CD4-positive, alpha-beta memory T cell (primary cell): ENCODE data around the gene SDCCAG8. TPM values are rescaled to one million over a fixed set of nuclear protein-coding genes. Genes with fewer than 3 reads are reported as not detected.

Source experiments
- CTCF ChIA-PET: fragments of 350-600 bp; sonication (Branson Sonifier 250); formaldehyde crosslinking; loops from one replicate; lab custom pipeline; 2021; ENCODE audit warnings: inconsistent platforms; ENCODE audit not compliant: partially characterized antibody; lab: Charles Lee
- POLR2A ChIA-PET: fragments of 350-600 bp; sonication (Branson Sonifier 250); formaldehyde crosslinking; loops from one replicate; lab custom pipeline; 2021; ENCODE audit not compliant: partially characterized antibody; lab: Charles Lee
- DNase-seq, 5 donors: peaks; one replicate each; pipeline versions ENCODE4 v3.0.0 to v3.0.0-alpha.2; 2020 to 2022; ENCODE audit warnings: mixed read lengths in 1 of 5
- H3K27ac ChIP-seq: one replicate; pipeline ENCODE4 v1.7.0; 2013; ENCODE audit warnings: low read depth, low read length
- H3K27me3 ChIP-seq: 2 replicates; pipeline ENCODE4 v1.7.0; 2013; ENCODE audit warnings: mild to moderate bottlenecking, low read length, moderate library complexity; ENCODE audit not compliant: insufficient read depth
- H3K36me3 ChIP-seq: 2 replicates; pipeline ENCODE4 v1.7.0; 2013; ENCODE audit warnings: mild to moderate bottlenecking, low read length, moderate library complexity; ENCODE audit not compliant: insufficient read depth
- H3K4me1 ChIP-seq: 2 replicates; pipeline ENCODE4 v1.7.0; 2013; ENCODE audit warnings: mild to moderate bottlenecking, low read length, moderate library complexity; ENCODE audit not compliant: insufficient read depth
- H3K4me3 ChIP-seq, 2 donors: one replicate each; pipeline ENCODE4 v1.7.0; 2013; ENCODE audit warnings: low read length in 2 of 2, mild to moderate bottlenecking in 1 of 2
- H3K9me3 ChIP-seq, 2 donors: one replicate each; pipeline ENCODE4 v1.7.0; 2013; ENCODE audit warnings: low read length in 2 of 2, control low read depth in 1 of 2; ENCODE audit not compliant: control insufficient read depth in 1 of 2
- H3K27ac Mint-ChIP-seq, 7 donors: one replicate each; pipeline ENCODE4 v1.8.0; 2020 to 2021; ENCODE audit warnings: mixed read lengths in 7 of 7, mild to moderate bottlenecking in 6 of 7, inconsistent platforms in 3 of 7, moderate library complexity in 3 of 7
- H3K27me3 Mint-ChIP-seq, 2 donors: one replicate each; pipeline ENCODE4 v1.8.0; 2020 to 2021; ENCODE audit warnings: mixed read lengths in 2 of 2
- H3K36me3 Mint-ChIP-seq, 2 donors: one replicate each; pipeline ENCODE4 v1.8.0; 2020 to 2021; ENCODE audit warnings: mixed read lengths in 2 of 2, inconsistent platforms in 1 of 2, mild to moderate bottlenecking in 1 of 2
- H3K4me1 Mint-ChIP-seq, 4 donors: one replicate each; pipeline ENCODE4 v1.8.0; 2020 to 2021; ENCODE audit warnings: mixed read lengths in 4 of 4, mild to moderate bottlenecking in 1 of 4
- H3K4me3 Mint-ChIP-seq, 8 donors: one replicate each; pipeline ENCODE4 v1.8.0; 2020 to 2021; ENCODE audit warnings: mixed read lengths in 8 of 8, mild to moderate bottlenecking in 7 of 8, moderate library complexity in 6 of 8, inconsistent platforms in 3 of 8
- H3K9me3 Mint-ChIP-seq, 8 donors: one replicate each; pipeline ENCODE4 v1.8.0; 2020 to 2021; ENCODE audit warnings: mixed read lengths in 8 of 8, mild to moderate bottlenecking in 5 of 8, inconsistent platforms in 3 of 8, moderate library complexity in 1 of 8
- intact Hi-C: fragments of 100-400 bp; cut with micrococcal nuclease; formaldehyde crosslinking; loops from one replicate; pipeline ENCODE4 v1.15.1; 2023
- polyA plus RNA-seq, 2 donors: library from polyadenylated mRNA; unstranded; fragments of 300-500 nt; fragmentation: Illumina TruSeq; gene quantifications; one replicate each; pipeline ENCODE4 v1.2.3, GENCODE V29; 2021
- total RNA-seq, 2 experiments: library from RNA; stranded (reverse); gene quantifications; one replicate each; pipeline ENCODE4 v1.2.3, GENCODE V29; 2021

The SDCCAG8 gene
- total and polyA plus RNA-seq, 4 experiments from 2014 or later, result 19.0 to 35.7 (median 27.7) TPM

- CTCF ChIA-PET, result no interaction called here
- no peaks in the 10 kb centered on the region for H3K27me3 Mint-ChIP-seq
- H3K4me3 Mint-ChIP-seq, result no peak overlapping the region
- H3K27ac ChIP-seq, result no peak overlapping the region
- H3K4me3 ChIP-seq, result no peak overlapping the region
- H3K9me3 ChIP-seq, result peaks cover 0 to 6% of the 10 kb centered on the region in 2 donors
- POLR2A ChIA-PET, result no interaction called here
- DNase-seq, result no peak
- no peaks in the 10 kb centered on the region for H3K27me3 ChIP-seq
- peaks cover 33 to 53% of the 10 kb centered on the region in 2 donors for H3K36me3 Mint-ChIP-seq
- intact Hi-C loops, result no loop called here
- H3K27ac Mint-ChIP-seq, result no peak overlapping the region
- H3K4me1 Mint-ChIP-seq, result no peaks in the 10 kb centered on the region
- H3K9me3 Mint-ChIP-seq, result peaks cover 0 to 10% (median 9%) of the 10 kb centered on the region in 8 donors
- peaks cover 5% of the 10 kb centered on the region for H3K36me3 ChIP-seq
- no peaks in the 10 kb centered on the region for H3K4me1 ChIP-seq
Observed at GRCh38 chr1:243378669-243379068, 122.8 kb downstream of the SDCCAG8 start.

GRCh38 chr1:243379208-243379607 lies 123.4 kb downstream of the SDCCAG8 start:
- H3K36me3 Mint-ChIP-seq, result peaks cover 33 to 50% of the 10 kb centered on the region in 2 donors
- POLR2A ChIA-PET, result no interaction called here
- CTCF ChIA-PET, result no interaction called here
- H3K27ac Mint-ChIP-seq, result no peak overlapping the region
- no peak for DNase-seq
- H3K9me3 Mint-ChIP-seq, result peaks cover 0 to 6% (median 4%) of the 10 kb centered on the region in 8 donors
- intact Hi-C loops, result no loop called here
- Histone ChIP-seq H3K27ac (no peak overlapping the region), H3K9me3 (peaks cover 0 to 5% of the 10 kb centered on the region in 2 donors), H3K36me3 (peaks cover 5% of the 10 kb centered on the region), H3K27me3 (no peaks in the 10 kb centered on the region), H3K4me3 (no peak overlapping the region), H3K4me1 (no peaks in the 10 kb centered on the region)
- H3K4me3 Mint-ChIP-seq, result no peak overlapping the region
- no peaks in the 10 kb centered on the region for H3K27me3 Mint-ChIP-seq
- H3K4me1 Mint-ChIP-seq, result no peaks in the 10 kb centered on the region

- Mint-ChIP-seq H3K36me3 (peaks cover 31 to 49% of the 10 kb centered on the region in 2 donors), H3K9me3 (peaks cover 0 to under 1% (median 0%) of the 10 kb centered on the region in 8 donors)
Observed at GRCh38 chr1:243379706-243380105, 123.9 kb downstream of the SDCCAG8 start.

GRCh38 chr1:243388276-243388675 lies 132.4 kb downstream of the SDCCAG8 start:
- Mint-ChIP-seq H3K4me3 (no peak overlapping the region), H3K27me3 (no peaks in the 10 kb centered on the region), H3K4me1 (no peaks in the 10 kb centered on the region), H3K9me3 (no peaks in the 10 kb centered on the region), H3K27ac (no peak overlapping the region), H3K36me3 (peaks cover 3 to 26% of the 10 kb centered on the region in 2 donors)
- Histone ChIP-seq H3K9me3 (no peaks in the 10 kb centered on the region), H3K4me1 (no peaks in the 10 kb centered on the region), H3K36me3 (no peaks in the 10 kb centered on the region), H3K27me3 (no peaks in the 10 kb centered on the region), H3K27ac (no peak overlapping the region), H3K4me3 (no peak overlapping the region)
- ChIA-PET CTCF (no interaction called here), POLR2A (no interaction called here)
- no peak for DNase-seq
- intact Hi-C loops, result no loop called here

More at GRCh38 chr1:243379706-243380105, 123.9 kb downstream of the SDCCAG8 start:
- H3K4me1 ChIP-seq, result no peaks in the 10 kb centered on the region
- Mint-ChIP-seq H3K4me1 (no peaks in the 10 kb centered on the region), H3K27me3 (no peaks in the 10 kb centered on the region), H3K27ac (no peak overlapping the region), H3K4me3 (no peak overlapping the region)
- CTCF ChIA-PET, result no interaction called here
- H3K4me3 ChIP-seq, result no peak overlapping the region
- no peaks in the 10 kb centered on the region for H3K9me3 ChIP-seq
- POLR2A ChIA-PET, result no interaction called here
- DNase-seq, result no peak
- H3K27me3 ChIP-seq, result no peaks in the 10 kb centered on the region
- intact Hi-C loops, result no loop called here
- peaks cover 5% of the 10 kb centered on the region for H3K36me3 ChIP-seq
- no peak overlapping the region for H3K27ac ChIP-seq

GRCh38 chr1:243390162-243390791 lies 134.4 kb downstream of the SDCCAG8 start:
- DNase-seq, result no peak
- Mint-ChIP-seq H3K27ac (no peak overlapping the region), H3K4me3 (no peak overlapping the region), H3K36me3 (peaks cover 3 to 14% of the 10 kb centered on the region in 2 donors), H3K4me1 (no peaks in the 10 kb centered on the region), H3K27me3 (no peaks in the 10 kb centered on the region), H3K9me3 (no peaks in the 10 kb centered on the region)
- Histone ChIP-seq H3K27me3 (no peaks in the 10 kb centered on the region), H3K36me3 (no peaks in the 10 kb centered on the region), H3K4me3 (no peak overlapping the region), H3K4me1 (no peaks in the 10 kb centered on the region), H3K27ac (no peak overlapping the region), H3K9me3 (no peaks in the 10 kb centered on the region)
- ChIA-PET POLR2A (no interaction called here), CTCF (no interaction called here)
- intact Hi-C loops, result no loop called here

- Mint-ChIP-seq H3K4me3 (no peak overlapping the region), H3K9me3 (no peaks in the 10 kb centered on the region), H3K27me3 (no peaks in the 10 kb centered on the region), H3K36me3 (peaks cover 3 to 14% of the 10 kb centered on the region in 2 donors), H3K4me1 (no peaks in the 10 kb centered on the region), H3K27ac (no peak overlapping the region)
- Histone ChIP-seq H3K9me3 (no peaks in the 10 kb centered on the region), H3K36me3 (no peaks in the 10 kb centered on the region), H3K27me3 (no peaks in the 10 kb centered on the region), H3K4me3 (no peak overlapping the region), H3K27ac (no peak overlapping the region), H3K4me1 (no peaks in the 10 kb centered on the region)
- intact Hi-C loops, result no loop called here
- no peak for DNase-seq
- POLR2A ChIA-PET, result no interaction called here
- CTCF ChIA-PET, result no interaction called here
Observed at GRCh38 chr1:243391355-243391754, 135.5 kb downstream of the SDCCAG8 start.

GRCh38 chr1:243393096-243393495 lies 137.3 kb downstream of the SDCCAG8 start:
- CTCF ChIA-PET, result no interaction called here
- Histone ChIP-seq H3K27ac (no peak overlapping the region), H3K27me3 (no peaks in the 10 kb centered on the region), H3K4me3 (no peak overlapping the region), H3K9me3 (no peaks in the 10 kb centered on the region), H3K36me3 (no peaks in the 10 kb centered on the region), H3K4me1 (no peaks in the 10 kb centered on the region)
- H3K36me3 Mint-ChIP-seq, result peaks cover 3 to 13% of the 10 kb centered on the region in 2 donors
- H3K27me3 Mint-ChIP-seq, result no peaks in the 10 kb centered on the region
- H3K9me3 Mint-ChIP-seq, result no peaks in the 10 kb centered on the region
- intact Hi-C loops, result no loop called here
- POLR2A ChIA-PET, result no interaction called here
- no peak overlapping the region for H3K27ac Mint-ChIP-seq
- H3K4me1 Mint-ChIP-seq, result no peaks in the 10 kb centered on the region
- no peak for DNase-seq
- H3K4me3 Mint-ChIP-seq, result no peak overlapping the region
